HCT116 (cell line): ENCODE results near the gene FOXC2.

Experiments used
- ATF3 ChIP-seq: IDR thresholded peaks from 2 replicates; pipeline ENCODE4 v1.6.1; 2012
- CBX3 ChIP-seq: IDR thresholded peaks from 2 replicates; pipeline ENCODE4 v1.6.1; 2012; ENCODE audit warnings: low read depth
- CEBPB ChIP-seq: IDR thresholded peaks from 2 replicates; pipeline ENCODE4 v1.6.1; 2012; ENCODE audit warnings: low read depth
- EZH2 ChIP-seq: fragments of 200-600 bp; sonication (generic); IDR thresholded peaks from 2 replicates; pipeline ENCODE4 v1.6.1; 2017; ENCODE audit warnings: antibody characterized with exemption, mixed run types
- EZH2phosphoT487 ChIP-seq: fragments of 200-600 bp; IDR thresholded peaks from 2 replicates; pipeline ENCODE4 v1.6.1; 2018; ENCODE audit warnings: antibody characterized with exemption, borderline replicate concordance
- MAX ChIP-seq: IDR thresholded peaks from 2 replicates; pipeline ENCODE4 v1.6.1; 2012
- POLR2A ChIP-seq: IDR thresholded peaks from 2 replicates; pipeline ENCODE4 v1.7.0; 2011; ENCODE audit warnings: borderline replicate concordance; ENCODE audit not compliant: insufficient read depth, insufficient read length; ENCODE audit errors: extremely low read depth
- POLR2AphosphoS5 ChIP-seq: IDR thresholded peaks from 2 replicates; pipeline ENCODE4 v1.6.1; 2011; ENCODE audit warnings: mild to moderate bottlenecking, low read depth, low read length, moderate library complexity
- TCF7L2 ChIP-seq: IDR thresholded peaks from 2 replicates; pipeline ENCODE4 v1.7.0; 2011; ENCODE audit warnings: borderline replicate concordance, inconsistent platforms; ENCODE audit not compliant: insufficient read depth, insufficient read length; ENCODE audit errors: extremely low read depth
- YY1 ChIP-seq: IDR thresholded peaks from 2 replicates; pipeline ENCODE4 v1.6.1; 2011; ENCODE audit warnings: low read length, low read depth, moderate library complexity, mild to moderate bottlenecking; ENCODE audit not compliant: insufficient replicate concordance; ENCODE audit errors: extremely low read depth
- ZNF274 ChIP-seq: fragments of 200-500 bp; sonication (Bioruptor generic); IDR thresholded peaks from 2 replicates; pipeline ENCODE4 v1.6.1; 2014; ENCODE audit warnings: mild to moderate bottlenecking, low read depth, low read length, inconsistent platforms
- TF ChIP-seq, protein P1 (sequence below), 3 experiments: fragments of 200-600 bp in 1 of 3; sonication (generic) in 1 of 3; IDR thresholded peaks in 2 of 3; conservative IDR thresholded peaks in 1 of 3; 2 replicates each; pipeline ENCODE4 v1.5.1; 2012 to 2017; ENCODE audit warnings: low read depth in 2 of 3, low read length in 2 of 3, antibody characterized with exemption in 1 of 3, borderline replicate concordance in 1 of 3, control low read depth in 1 of 3, mild to moderate bottlenecking in 1 of 3, mixed read lengths in 1 of 3, mixed run types in 1 of 3, moderate library complexity in 1 of 3; ENCODE audit not compliant: insufficient read depth in 1 of 3
- TF ChIP-seq, protein P2 (sequence below): IDR thresholded peaks from 2 replicates; pipeline ENCODE4 v1.6.1; 2011; ENCODE audit warnings: mild to moderate bottlenecking, low read length, moderate library complexity; ENCODE audit not compliant: insufficient replicate concordance; ENCODE audit errors: extremely low read depth

- TF ChIP-seq, protein P1, sequence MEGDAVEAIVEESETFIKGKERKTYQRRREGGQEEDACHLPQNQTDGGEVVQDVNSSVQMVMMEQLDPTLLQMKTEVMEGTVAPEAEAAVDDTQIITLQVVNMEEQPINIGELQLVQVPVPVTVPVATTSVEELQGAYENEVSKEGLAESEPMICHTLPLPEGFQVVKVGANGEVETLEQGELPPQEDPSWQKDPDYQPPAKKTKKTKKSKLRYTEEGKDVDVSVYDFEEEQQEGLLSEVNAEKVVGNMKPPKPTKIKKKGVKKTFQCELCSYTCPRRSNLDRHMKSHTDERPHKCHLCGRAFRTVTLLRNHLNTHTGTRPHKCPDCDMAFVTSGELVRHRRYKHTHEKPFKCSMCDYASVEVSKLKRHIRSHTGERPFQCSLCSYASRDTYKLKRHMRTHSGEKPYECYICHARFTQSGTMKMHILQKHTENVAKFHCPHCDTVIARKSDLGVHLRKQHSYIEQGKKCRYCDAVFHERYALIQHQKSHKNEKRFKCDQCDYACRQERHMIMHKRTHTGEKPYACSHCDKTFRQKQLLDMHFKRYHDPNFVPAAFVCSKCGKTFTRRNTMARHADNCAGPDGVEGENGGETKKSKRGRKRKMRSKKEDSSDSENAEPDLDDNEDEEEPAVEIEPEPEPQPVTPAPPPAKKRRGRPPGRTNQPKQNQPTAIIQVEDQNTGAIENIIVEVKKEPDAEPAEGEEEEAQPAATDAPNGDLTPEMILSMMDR (IDR thresholded peaks at IDR 0.05 in 2 of 3, conservative IDR thresholded peaks at IDR 0.05 in 1 of 3; ENCODE audit: borderline replicate concordance in 1 of 3, insufficient read depth in 1 of 3, low read depth in 2 of 3, low read length in 2 of 3) = no peak
- TF ChIP-seq CBX3 = no peak
- TF ChIP-seq CEBPB = no peak
- no peak for TF ChIP-seq YY1
- no peak for TF ChIP-seq MAX
- no peak for TF ChIP-seq EZH2
- TF ChIP-seq POLR2AphosphoS5 = no peak
- TF ChIP-seq, protein P2, sequence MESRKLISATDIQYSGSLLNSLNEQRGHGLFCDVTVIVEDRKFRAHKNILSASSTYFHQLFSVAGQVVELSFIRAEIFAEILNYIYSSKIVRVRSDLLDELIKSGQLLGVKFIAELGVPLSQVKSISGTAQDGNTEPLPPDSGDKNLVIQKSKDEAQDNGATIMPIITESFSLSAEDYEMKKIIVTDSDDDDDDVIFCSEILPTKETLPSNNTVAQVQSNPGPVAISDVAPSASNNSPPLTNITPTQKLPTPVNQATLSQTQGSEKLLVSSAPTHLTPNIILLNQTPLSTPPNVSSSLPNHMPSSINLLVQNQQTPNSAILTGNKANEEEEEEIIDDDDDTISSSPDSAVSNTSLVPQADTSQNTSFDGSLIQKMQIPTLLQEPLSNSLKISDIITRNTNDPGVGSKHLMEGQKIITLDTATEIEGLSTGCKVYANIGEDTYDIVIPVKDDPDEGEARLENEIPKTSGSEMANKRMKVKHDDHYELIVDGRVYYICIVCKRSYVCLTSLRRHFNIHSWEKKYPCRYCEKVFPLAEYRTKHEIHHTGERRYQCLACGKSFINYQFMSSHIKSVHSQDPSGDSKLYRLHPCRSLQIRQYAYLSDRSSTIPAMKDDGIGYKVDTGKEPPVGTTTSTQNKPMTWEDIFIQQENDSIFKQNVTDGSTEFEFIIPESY = no peak
- no peak for TF ChIP-seq POLR2A
- TF ChIP-seq EZH2phosphoT487 = no peak
- TF ChIP-seq TCF7L2 = no peak
- no peak for TF ChIP-seq ATF3
- no peak for TF ChIP-seq ZNF274
These were observed 50.3 kb downstream of the FOXC2 start for GRCh38 chr16:86616906-86617305.
